NCI-H82 treated with DMSO at 0.1 percent for 48 hours (cell line): ENCODE results near the gene TNS3.

ENCODE experiments used
- DNase-seq: peaks from one replicate; lab custom pipeline; 2025; ENCODE audit not compliant: unreplicated experiment; lab: John Stamatoyannopoulos, UW

Gene TNS3

GRCh38 chr7:47565640-47566250 lies 16.2 kb downstream of the TNS3 start:
- DNase-seq: no peak

GRCh38 chr7:47563521-47563920 lies 18.4 kb downstream of the TNS3 start:
- no peak for DNase-seq

GRCh38 chr7:47561715-47562446 lies 20.0 kb downstream of the TNS3 start:
- DNase-seq: no peak

DNA sequence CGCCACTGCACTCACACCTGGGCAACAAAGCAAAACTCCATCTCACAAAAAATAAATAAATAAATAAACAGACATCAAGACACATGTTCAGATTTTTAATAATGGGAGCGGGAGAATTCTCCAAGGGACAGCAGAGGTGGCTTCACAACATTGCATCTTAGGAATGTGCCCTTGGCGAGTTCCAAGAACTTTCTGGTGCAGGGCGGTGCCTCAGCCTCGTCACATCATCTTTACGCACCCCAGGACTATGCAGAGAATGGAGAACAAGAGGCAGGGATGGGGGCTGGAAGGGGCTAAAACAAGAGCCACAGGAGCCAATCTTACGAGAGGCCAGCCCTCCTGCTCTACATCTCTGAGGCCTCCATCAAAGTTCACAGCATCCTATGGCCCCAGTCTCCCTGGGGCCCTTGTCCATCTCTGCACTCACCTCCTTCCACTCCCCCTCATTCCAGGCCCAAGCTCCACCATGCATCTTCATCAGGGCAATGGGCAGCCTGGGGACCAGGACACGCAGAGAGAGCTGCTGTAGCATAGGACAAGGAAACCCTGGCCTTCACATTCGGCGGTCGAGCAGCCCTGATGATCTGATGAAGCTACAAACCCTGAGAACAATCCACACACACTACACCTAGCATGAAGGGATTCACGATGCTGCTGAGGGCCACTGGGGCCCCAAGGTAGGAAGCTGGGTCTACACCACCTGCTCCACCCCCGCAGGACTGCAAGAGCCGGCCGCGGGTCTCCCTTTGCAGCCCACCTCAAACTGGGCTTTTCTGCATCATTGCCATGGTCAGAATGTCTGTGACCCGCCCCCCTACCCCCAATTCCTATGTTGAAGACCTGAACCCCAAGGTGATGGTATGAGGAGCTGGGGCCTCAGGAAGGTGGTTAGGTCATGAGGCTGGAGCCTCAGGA lies 22.3 kb downstream of the TNS3 start:
- no peak for DNase-seq

DNA sequence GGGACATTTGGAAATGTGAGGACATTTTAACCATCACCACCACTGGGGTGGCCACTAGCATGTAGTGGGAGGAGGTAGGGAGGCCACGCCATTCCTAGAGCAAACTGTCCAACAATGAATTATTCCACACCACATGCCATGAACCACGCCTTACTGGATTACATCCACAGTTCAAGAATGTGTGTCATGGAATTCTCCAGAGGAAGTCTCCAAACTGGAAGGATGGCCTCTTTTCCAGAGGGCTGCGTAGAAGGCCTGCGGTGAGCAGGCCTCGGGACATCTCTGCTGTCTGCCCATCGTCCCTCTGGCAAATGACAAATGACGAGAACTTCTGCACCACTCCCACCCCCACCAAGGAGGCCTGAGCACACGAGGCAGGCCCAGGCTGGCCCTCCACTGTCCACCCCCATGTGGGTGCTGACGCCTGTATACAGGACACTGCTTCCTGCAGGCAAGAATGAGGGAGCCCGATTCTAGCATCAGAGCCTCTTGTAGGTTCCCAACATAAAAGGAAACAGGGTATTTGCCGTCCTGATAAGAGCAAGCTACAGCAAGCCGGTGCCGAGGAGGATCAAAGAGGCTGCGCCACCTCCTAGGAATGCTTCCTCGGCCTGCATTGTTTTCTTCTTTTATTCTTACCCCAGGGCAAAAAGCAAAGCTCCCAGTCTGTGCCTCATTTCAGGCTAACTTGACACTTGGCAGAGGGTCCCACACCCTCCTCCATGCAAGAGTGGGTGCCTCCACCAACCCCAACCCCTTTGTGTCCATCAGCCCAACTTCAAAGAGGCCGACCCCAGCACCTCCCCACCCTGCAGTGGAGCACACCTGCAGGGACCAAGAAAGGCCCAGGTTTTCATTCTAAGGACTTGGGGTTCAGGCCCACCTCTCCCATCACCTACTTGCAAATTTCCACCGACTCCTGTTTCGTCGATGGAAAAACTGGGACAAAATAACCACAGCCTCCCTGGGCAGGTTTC lies 23.9 kb downstream of the TNS3 start:
- DNase-seq: no peak

DNA sequence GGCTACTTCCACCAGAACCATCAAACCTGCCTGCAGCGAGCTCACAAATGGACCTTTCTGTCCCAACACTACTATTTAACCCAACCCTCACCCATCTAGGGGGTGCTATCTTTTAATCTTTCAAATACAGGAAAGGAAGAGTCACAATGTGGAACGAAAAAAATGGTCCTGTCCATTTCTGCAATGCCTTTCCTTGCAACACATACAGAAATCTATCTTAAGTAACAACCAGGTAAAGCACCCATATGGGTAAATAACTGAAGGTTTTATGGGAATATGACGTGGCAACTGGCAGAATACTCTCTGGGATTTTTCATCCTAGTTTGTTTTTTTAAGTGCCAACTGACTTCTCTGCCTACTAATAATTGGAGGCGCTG lies 24.6 kb downstream of the TNS3 start:
- DNase-seq: no peak

DNA sequence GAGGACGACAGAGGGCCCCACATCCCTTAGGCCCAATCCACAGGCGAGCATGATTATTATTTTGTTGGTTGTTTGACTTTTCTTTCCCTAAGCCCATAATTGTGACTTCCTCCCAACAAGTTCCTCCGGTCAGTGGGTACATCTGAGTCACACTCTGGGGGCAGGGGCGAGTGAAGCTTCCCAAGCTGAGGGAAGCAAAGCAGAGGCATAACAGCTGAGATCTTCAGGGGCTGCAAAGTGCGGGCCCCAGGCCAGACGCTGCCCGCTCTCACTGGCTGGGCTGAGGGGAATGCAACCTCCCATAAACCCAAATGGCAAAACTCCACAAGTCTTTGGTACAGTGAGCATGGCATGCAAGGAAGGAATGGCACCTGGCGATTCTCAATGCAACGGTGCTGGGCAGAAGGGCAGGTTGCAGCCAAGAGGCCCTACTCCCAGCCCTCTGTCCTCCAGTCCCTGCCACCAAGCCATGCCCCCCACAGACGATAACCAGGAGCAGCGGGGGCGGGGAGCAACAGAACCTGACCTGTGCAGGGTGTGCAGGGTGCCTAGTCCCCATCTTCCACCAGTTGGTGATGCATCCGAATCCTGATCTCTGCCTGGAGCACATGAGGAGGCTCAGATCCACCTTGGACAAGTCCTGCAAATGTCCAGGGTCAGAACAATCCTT lies 25.3 kb downstream of the TNS3 start:
- DNase-seq: no peak

DNA sequence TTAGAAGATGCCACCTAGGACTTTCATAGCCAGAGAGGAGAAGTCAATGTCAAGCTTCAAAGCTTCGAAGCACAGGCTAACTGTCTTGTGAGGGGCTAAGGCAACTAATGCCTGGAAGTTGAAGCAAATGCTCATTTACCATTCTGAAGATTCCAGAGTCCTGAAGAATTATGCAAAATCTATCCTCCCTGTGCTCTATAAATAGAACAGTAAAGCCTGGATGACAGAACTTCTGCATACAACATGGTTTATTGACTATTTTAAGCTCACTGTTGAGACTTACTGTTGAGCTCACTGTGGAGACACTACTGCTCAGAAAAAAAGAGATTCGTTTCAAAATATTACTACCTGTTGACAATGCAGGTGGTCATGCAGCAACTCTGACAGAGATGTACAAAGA lies 28.6 kb downstream of the TNS3 start:
- no peak for DNase-seq

DNA sequence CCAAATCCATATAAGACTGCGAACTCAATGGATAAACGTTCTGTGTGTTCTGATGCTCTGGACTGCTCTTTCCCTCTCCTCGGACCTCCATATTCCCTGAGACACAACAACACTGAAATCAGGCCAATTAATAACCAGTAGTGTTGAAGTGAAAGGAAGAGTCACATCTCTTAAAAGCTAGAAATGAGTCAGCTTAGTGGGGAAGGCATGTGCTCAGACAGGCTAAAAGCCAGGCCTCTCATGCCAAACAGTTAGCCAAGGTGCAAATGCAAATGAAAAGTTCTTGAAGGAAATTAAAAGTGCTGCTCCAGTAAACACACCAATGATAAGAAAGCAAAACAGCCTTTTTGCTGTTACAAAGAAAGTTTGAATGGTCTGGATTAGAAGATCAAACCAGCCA lies 29.3 kb downstream of the TNS3 start:
- DNase-seq: no peak

- no peak for DNase-seq
Measured at GRCh38 chr7:47551668-47552440, 30.1 kb downstream of the TNS3 start.

DNA sequence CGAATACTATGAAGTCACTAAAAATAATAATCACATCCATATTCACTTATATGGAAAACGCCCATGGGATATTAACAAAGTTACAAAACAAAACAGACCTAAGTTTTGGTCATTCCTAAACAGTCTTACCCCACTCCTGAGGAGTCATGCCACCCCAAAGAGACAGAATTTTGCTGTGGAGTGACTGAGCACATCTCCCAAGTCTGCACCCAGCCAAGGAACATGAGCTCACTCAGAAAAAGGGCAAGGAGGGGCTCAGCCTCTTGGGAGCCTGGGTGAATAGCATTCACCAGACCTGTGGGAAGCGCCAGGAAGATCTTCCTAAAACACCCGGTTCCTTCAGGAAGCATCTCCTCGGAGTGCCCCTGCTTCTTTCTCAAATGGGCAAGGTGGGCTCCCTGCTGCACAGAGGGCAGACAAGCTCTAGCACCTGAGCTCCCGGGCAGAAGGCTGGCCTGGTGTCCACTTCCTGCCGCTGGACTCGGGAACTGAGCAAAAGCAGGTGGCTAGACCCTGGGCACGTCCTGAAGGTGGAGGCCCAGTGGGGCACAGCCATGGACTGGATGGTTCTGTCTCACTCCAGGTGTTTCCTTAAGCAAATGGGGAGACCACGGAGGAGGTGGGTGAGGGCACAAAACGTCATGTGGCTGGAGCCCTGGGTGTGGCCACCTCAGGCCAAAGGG lies 31.0 kb downstream of the TNS3 start:
- DNase-seq: no peak

DNA sequence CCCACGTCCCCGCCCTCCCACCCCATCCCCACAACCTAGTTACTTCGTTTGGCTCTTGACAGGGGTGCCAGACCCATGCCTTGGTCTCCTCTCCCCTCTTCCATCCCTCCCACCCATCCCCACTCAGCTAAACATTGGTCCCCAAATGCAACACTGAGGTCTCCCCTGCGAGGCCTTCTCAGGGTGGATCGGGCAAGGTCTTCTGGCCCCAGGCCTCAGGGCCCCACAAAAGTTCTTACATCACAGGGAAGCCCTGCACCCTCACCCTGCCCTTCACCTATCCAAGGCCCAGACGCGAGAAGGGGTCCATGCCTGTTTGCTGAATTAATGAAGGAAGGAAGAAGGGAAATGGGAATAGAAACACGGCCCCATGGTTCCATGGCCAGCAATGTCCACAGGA lies 32.0 kb downstream of the TNS3 start:
- DNase-seq: no peak

DNA sequence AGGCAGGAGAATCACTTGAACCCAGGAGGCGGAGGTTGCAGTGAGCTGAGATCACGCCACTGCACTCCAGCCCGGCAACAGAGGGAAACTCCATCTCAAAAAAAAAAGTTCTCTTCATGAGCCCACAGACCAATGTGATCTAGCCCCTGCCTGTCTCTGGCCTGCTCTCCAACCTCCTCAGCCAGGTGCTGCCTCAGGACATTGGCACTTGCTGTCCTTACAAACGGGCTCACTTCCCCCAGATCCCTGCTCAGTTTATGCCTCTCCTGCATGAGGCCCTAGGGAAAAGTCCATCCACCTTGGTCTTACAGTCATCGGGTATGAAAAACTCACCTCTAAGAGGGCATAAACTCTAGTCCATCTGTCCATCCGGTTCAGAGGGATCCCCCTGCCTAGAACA lies 32.5 kb downstream of the TNS3 start:
- no peak for DNase-seq

DNA sequence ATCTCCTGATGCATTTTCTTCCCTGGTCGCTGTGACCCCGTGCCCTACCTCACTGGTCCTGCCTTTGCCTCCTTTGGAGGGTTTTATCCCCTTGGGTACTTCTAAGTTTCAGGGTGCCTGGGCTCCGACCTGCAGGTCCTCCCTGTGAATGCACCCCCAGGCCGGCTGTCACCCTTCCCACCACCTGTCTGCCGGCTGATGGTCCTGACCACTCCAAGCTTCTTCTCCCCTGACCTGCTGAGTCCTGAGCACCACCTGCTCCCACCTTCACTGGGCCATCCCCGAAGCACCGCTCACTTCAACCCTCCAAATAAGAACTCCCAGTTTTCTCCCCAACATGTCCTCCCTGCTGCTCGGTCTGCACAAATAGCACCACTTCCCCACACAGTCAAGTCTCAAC lies 33.4 kb downstream of the TNS3 start:
- DNase-seq: no peak

GRCh38 chr7:47546733-47547494 lies 35.0 kb downstream of the TNS3 start:
- no peak for DNase-seq

DNA sequence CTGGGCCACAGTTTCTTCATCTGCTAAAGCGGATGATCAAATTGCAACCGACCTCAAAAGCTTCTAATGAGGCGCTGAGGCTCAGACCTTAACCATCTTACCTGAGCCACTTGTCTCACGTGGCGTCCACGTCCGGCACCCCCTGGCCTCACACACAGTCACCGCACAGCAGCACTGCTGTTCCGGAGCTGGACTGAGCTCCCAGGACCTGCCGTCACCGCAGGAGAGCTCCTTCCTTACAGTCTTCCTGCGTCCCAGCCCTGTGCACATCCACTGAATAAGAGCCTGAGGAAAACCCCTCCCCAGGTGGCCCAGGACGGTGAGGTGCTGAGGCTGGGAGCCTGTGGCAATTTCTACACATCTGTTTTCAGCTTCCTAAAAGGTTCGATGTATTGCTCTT lies 35.7 kb downstream of the TNS3 start:
- no peak for DNase-seq

DNA sequence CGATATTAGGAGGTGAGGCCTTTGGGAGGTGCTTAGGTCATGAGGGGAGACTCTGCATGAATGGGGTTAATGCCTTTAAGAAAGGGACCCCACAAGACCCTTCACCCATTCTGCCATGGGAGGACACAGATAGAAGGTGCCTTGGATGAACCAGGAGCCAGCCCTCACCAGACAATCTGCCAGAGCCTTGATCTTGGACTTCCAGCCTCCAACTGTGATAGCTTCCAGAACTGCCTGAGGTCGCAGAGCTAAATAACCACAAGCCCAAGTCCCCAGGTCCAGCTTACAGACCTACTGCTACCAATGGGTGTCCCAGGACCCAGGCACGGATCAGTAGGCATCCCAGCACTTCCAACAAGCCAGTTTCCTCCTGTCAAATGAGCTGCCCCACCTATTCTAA lies 37.5 kb downstream of the TNS3 start:
- no peak for DNase-seq

DNA sequence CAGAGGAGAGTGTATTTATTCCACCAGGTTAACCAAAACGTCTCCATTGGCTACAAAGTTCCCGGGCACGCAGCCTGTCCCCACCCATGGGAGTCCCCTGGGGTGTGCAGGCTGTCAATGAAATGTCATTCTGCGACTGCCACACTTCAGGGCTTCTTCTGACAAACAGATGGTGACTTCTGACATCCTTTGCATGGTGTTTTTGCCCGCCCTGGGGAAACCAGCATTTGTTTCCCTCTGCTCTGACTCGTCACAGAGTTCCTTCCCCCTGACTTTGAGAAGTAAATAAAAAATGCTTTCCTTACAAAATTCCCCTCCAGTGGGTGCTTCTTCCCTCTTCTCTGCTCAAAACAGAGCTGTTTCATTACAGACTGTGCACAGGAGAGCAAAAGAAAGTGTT lies 38.2 kb downstream of the TNS3 start:
- no peak for DNase-seq
